Common myeloid progenitor, CD34-positive (primary cell): ENCODE data around the gene TSPAN18.

Experiments
- CTCF ChIA-PET: fragments of 350-600 bp; sonication (Branson Sonifier 250); formaldehyde crosslinking; loops from one replicate; lab custom pipeline; 2021; ENCODE audit warnings: antibody characterized with exemption; lab: Charles Lee
- POLR2A ChIA-PET: fragments of 350-600 bp; sonication (Branson Sonifier 250); formaldehyde crosslinking; loops from one replicate; lab custom pipeline; 2021; ENCODE audit warnings: antibody characterized with exemption; lab: Charles Lee
- DNase-seq, 3 donors: peaks; one replicate each; pipeline versions ENCODE4 v3.0.0 to v3.0.0-alpha.2; 2013
- H3K27ac ChIP-seq, 2 experiments: 1 replicate in 1 of 2; 2 replicates in 1 of 2; pipeline ENCODE4 v1.7.0; 2013; ENCODE audit warnings: inconsistent platforms in 2 of 2, low read length in 2 of 2, mild to moderate bottlenecking in 2 of 2, low read depth in 1 of 2, moderate library complexity in 1 of 2; ENCODE audit not compliant: severe bottlenecking in 2 of 2, insufficient read depth in 1 of 2, poor library complexity in 1 of 2
- H3K27me3 ChIP-seq, 5 experiments: replicated peaks in 2 of 5; 1 replicate in 3 of 5; 2 replicates in 2 of 5; pipeline versions ENCODE4 v1.6.1 to v1.7.0; 2013; ENCODE audit warnings: low read length in 4 of 5, mild to moderate bottlenecking in 2 of 5, moderate library complexity in 2 of 5, inconsistent platforms in 1 of 5; ENCODE audit not compliant: insufficient read depth in 5 of 5, control insufficient read depth in 4 of 5
- H3K36me3 ChIP-seq, 4 experiments: 1 replicate in 2 of 4; 2 replicates in 2 of 4; pipeline versions ENCODE4 v1.6.1 to v1.7.0; 2013; ENCODE audit warnings: low read length in 3 of 4, control low read depth in 1 of 4, mild to moderate bottlenecking in 1 of 4; ENCODE audit not compliant: control insufficient read depth in 4 of 4, insufficient read depth in 4 of 4
- H3K4me1 ChIP-seq, 4 experiments: 1 replicate in 3 of 4; 2 replicates in 1 of 4; pipeline versions ENCODE4 v1.6.1 to v1.7.1; 2013; ENCODE audit warnings: low read length in 3 of 4, mild to moderate bottlenecking in 3 of 4, control low read depth in 1 of 4, inconsistent platforms in 1 of 4, moderate library complexity in 1 of 4; ENCODE audit not compliant: control insufficient read depth in 4 of 4, insufficient read depth in 4 of 4; ENCODE audit errors: control extremely low read depth in 1 of 4
- H3K4me3 ChIP-seq, 7 experiments: 1 replicate in 4 of 7; 2 replicates in 3 of 7; pipeline versions ENCODE4 v1.5.1 to v1.7.0; 2013; ENCODE audit warnings: mild to moderate bottlenecking in 7 of 7, low read length in 6 of 7, moderate library complexity in 6 of 7, inconsistent platforms in 2 of 7, low read depth in 2 of 7, control low read depth in 1 of 7; ENCODE audit not compliant: insufficient read depth in 4 of 7, control insufficient read depth in 1 of 7; ENCODE audit errors: extremely low read depth in 1 of 7
- H3K9me3 ChIP-seq, 5 experiments: 1 replicate in 4 of 5; 2 replicates in 1 of 5; pipeline versions ENCODE4 v1.6.1 to v1.7.1; 2013; ENCODE audit warnings: low read length in 4 of 5, mild to moderate bottlenecking in 2 of 5, inconsistent platforms in 1 of 5, low read depth in 1 of 5, moderate library complexity in 1 of 5; ENCODE audit not compliant: control insufficient read depth in 4 of 5, insufficient read depth in 2 of 5; ENCODE audit errors: control extremely low read depth in 1 of 5
- WGBS: methylation state at CpG from one replicate; pipeline ENCODE4 v1.1.5; 2013; ENCODE audit not compliant: insufficient coverage; 5-methylcytosine and 5-hydroxymethylcytosine counted together

TSPAN18 gene

GRCh38 chr11:44750551-44751465, 24.0 kb downstream of the TSPAN18 start:
- Histone ChIP-seq H3K27me3 (peaks cover 0 to 10% (median 1%) of the 10 kb centered on the region in 5 experiments), H3K4me1 (no peaks in the 10 kb centered on the region), H3K27ac (no peak overlapping the region), H3K9me3 (no peaks in the 10 kb centered on the region), H3K36me3 (no peaks in the 10 kb centered on the region), H3K4me3 (no peak overlapping the region)
- DNase-seq = no peak
- ChIA-PET POLR2A (interaction anchor here (0.6 to 0.7 kb wide), 2 partner anchors 167 to 476 kb away, joined by 3 to 7 read pairs; no protein-coding TSS in a partner anchor), CTCF (interaction anchor here (0.6 to 1.4 kb wide), 3 partner anchors 24 to 132 kb away, joined by 3 to 4 read pairs (median 3); no protein-coding TSS in a partner anchor)
- WGBS = 90% methylated on average over 7 of the region's 7 CpGs

- ChIA-PET POLR2A (no interaction called here), CTCF (interaction anchor here (0.8 to 1.4 kb wide), 3 partner anchors 15 to 22 kb away, joined by 3 to 4 read pairs (median 3); no protein-coding TSS in a partner anchor)
- no CpG with 5 or more reads among the region's 2 CpGs for WGBS
- H3K36me3 ChIP-seq = no peaks in the 10 kb centered on the region
- peaks cover 0 to 1% (median under 1%) of the 10 kb centered on the region in 5 experiments for H3K9me3 ChIP-seq
- no peak for DNase-seq
- peaks cover 0 to 6% (median 1%) of the 10 kb centered on the region in 5 experiments for H3K27me3 ChIP-seq
- no peak overlapping the region for H3K4me3 ChIP-seq
- H3K27ac ChIP-seq = no peak overlapping the region
- no peaks in the 10 kb centered on the region for H3K4me1 ChIP-seq
Observed at GRCh38 chr11:44752300-44752699, 25.5 kb downstream of the TSPAN18 start.

GRCh38 chr11:44752713-44753112, 26.0 kb downstream of the TSPAN18 start:
- H3K27me3 ChIP-seq = peaks cover 0 to 6% (median 1%) of the 10 kb centered on the region in 5 experiments
- no peak overlapping the region for H3K4me3 ChIP-seq
- no peak for DNase-seq
- H3K4me1 ChIP-seq = no peaks in the 10 kb centered on the region
- no peak overlapping the region for H3K27ac ChIP-seq
- WGBS = 100% methylated on average over 1 of the region's 1 CpG
- peaks cover 0 to 4% (median 1%) of the 10 kb centered on the region in 5 experiments for H3K9me3 ChIP-seq
- no peaks in the 10 kb centered on the region for H3K36me3 ChIP-seq
- CTCF ChIA-PET = interaction anchor here (1.3 to 1.4 kb wide), 3 partner anchors 13 to 22 kb away, joined by 3 to 4 read pairs (median 3); no protein-coding TSS in a partner anchor
- POLR2A ChIA-PET = no interaction called here

DNA sequence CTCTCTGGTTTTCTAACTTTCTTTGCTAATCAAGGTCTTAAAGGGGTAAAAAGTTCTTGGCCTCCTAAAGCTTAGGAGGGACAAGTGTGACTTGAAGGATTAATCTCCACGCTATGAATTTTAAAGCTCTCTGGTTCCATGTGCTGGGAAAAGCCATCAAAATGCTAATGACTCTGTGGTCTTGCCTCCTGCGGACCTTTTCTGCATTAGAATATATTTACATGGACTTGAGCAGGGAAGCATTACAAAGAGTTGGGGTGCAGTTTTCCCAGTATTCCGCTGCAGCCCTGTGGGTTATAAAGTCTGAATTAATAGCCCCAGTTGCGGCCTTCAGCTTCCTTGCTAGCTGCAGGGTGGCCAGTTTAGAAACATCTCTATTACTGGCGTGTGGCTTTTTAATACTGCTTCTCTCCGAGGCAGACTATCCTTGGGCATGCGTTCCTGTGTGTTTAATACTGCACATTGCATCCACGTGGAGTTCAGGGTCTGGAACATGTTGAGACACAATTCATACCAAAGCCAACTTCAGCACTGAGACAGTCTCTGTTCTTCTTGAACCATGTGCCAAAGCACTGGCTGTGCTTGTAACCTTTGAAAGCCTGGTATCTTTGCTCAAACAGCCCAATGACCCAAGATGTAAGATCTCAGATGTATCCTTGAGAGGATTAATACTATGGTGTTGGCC, 27.3 kb downstream of the TSPAN18 start:
- 93% methylated on average over 8 of the region's 8 CpGs for WGBS
- no peak for DNase-seq
- no peaks in the 10 kb centered on the region for H3K36me3 ChIP-seq
- peaks cover 0 to 6% (median 1%) of the 10 kb centered on the region in 5 experiments for H3K27me3 ChIP-seq
- POLR2A ChIA-PET = no interaction called here
- no peak overlapping the region for H3K27ac ChIP-seq
- no peak overlapping the region for H3K4me3 ChIP-seq
- H3K4me1 ChIP-seq = no peaks in the 10 kb centered on the region
- CTCF ChIA-PET = interaction anchor here (1.0 to 1.4 kb wide), 3 partner anchors 15 to 157 kb away, joined by 3 read pairs; no protein-coding TSS in a partner anchor
- peaks cover 0 to 17% (median 7%) of the 10 kb centered on the region in 5 experiments for H3K9me3 ChIP-seq

DNA sequence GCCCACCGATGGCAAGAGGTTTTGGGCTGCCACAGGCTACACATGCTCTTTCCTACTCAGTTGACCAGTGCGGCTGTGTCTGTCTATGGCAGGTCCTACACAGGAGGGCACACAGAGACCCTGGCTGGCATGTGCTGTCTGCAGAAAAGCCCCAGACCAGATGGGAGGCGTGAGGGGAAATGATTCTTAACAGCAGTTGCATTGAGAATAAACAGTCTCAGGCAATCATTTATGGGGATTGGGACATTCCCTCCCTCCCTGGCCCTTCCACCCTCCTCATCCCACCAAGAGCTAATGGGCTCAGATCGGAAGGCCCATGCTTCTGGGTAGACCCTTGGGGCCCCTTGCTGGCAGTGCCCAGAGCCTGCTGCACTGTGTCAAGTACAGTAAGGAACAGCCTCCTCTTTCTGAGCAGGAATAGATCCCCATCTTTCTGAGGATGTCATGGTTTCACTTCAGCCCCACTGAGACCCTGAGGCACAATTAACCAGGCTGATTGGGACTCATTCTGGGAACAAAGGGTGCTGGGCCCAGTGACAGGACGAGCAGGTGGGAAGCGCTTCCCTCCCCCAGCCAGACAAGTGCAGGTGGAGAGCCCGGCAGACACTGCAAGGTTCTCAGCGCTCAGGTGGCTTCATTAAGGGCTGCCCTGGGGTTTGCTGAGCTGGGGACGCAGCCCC, 28.3 kb downstream of the TSPAN18 start:
- Histone ChIP-seq H3K27ac (no peak overlapping the region), H3K4me1 (no peaks in the 10 kb centered on the region), H3K36me3 (no peaks in the 10 kb centered on the region), H3K9me3 (peaks cover 0 to 20% (median 7%) of the 10 kb centered on the region in 5 experiments), H3K27me3 (peaks cover 0 to 6% (median 1%) of the 10 kb centered on the region in 5 experiments), H3K4me3 (no peak overlapping the region)
- WGBS = 93% methylated on average over 8 of the region's 9 CpGs
- ChIA-PET POLR2A (no interaction called here), CTCF (interaction anchor here (0.6 to 1.3 kb wide), 2 partner anchors 22 to 199 kb away, joined by 4 read pairs; no protein-coding TSS in a partner anchor)
- no peak for DNase-seq

- CTCF ChIA-PET = interaction anchor here (1.3 kb wide), 1 partner anchor 21 kb away, joined by 4 read pairs; no protein-coding TSS in a partner anchor
- Histone ChIP-seq H3K27me3 (peaks cover 0 to 6% (median 1%) of the 10 kb centered on the region in 5 experiments), H3K4me1 (no peaks in the 10 kb centered on the region), H3K27ac (no peak overlapping the region), H3K9me3 (peaks cover 0 to 20% (median 7%) of the 10 kb centered on the region in 5 experiments), H3K4me3 (no peak overlapping the region), H3K36me3 (no peaks in the 10 kb centered on the region)
- 91% methylated on average over 4 of the region's 7 CpGs for WGBS
- no peak for DNase-seq
- POLR2A ChIA-PET = no interaction called here
Observed at GRCh38 chr11:44755556-44756523, 29.1 kb downstream of the TSPAN18 start.
